Raji (cell line): ENCODE results near the gene KRT6B.

ENCODE experiments used
- POLR2A ChIP-seq: IDR thresholded peaks from 2 replicates; pipeline ENCODE4 v1.6.1; 2011; ENCODE audit warnings: low read depth, low read length, control low read depth; ENCODE audit not compliant: insufficient read depth

Gene KRT6B

GRCh38 chr12:52474212-52474611 is 22.3 kb upstream of the KRT6B start:
- TF ChIP-seq POLR2A = no peak

GRCh38 chr12:52473768-52474167 is 21.8 kb upstream of the KRT6B start, which contains the start of gene KRT6C:
Gene KRT6C (minus strand): TSS chr12:52473805. CDS start chr12:52473737, 68 bp downstream.
- no peak for TF ChIP-seq POLR2A

- TF ChIP-seq POLR2A = no peak
Measured at GRCh38 chr12:52469853-52470252, 17.9 kb upstream of the KRT6B start.

- no peak for TF ChIP-seq POLR2A
Measured at GRCh38 chr12:52464897-52465296, 13.0 kb upstream of the KRT6B start.

- TF ChIP-seq POLR2A = no peak
Measured at GRCh38 chr12:52461693-52462092, 9.7 kb upstream of the KRT6B start.

- no peak for TF ChIP-seq POLR2A
Measured at GRCh38 chr12:52458861-52459260, 6.9 kb upstream of the KRT6B start.

GRCh38 chr12:52455821-52456220 is 3.9 kb upstream of the KRT6B start:
- no peak for TF ChIP-seq POLR2A

- no peak for TF ChIP-seq POLR2A
Measured at GRCh38 chr12:52454411-52455201, 2.7 kb upstream of the KRT6B start.

- TF ChIP-seq POLR2A = no peak
Measured at GRCh38 chr12:52448228-52448627, 3.7 kb downstream of the KRT6B start.

GRCh38 chr12:52446367-52447045 is 5.4 kb downstream of the KRT6B start:
- no peak for TF ChIP-seq POLR2A

- no peak for TF ChIP-seq POLR2A
Measured at GRCh38 chr12:52445876-52446275, 6.1 kb downstream of the KRT6B start.

- TF ChIP-seq POLR2A = no peak
Measured at GRCh38 chr12:52444647-52445595, 7.0 kb downstream of the KRT6B start.

- TF ChIP-seq POLR2A = no peak
Measured at GRCh38 chr12:52443966-52444365, 8.0 kb downstream of the KRT6B start.

- no peak for TF ChIP-seq POLR2A
Measured at GRCh38 chr12:52442600-52443061, 9.3 kb downstream of the KRT6B start.

- TF ChIP-seq POLR2A = no peak
Measured at GRCh38 chr12:52441320-52441911, 10.5 kb downstream of the KRT6B start.
